ENCODE data around the gene BCAR3. TPM values are rescaled to one million over a fixed set of nuclear protein-coding genes. Genes with fewer than 3 reads are reported as not detected.

Gene BCAR3
- polyA plus RNA-seq, 2 of the 4 experiments (the other 2 are of a cell fraction): 31.6 to 33.4 TPM

DNA sequence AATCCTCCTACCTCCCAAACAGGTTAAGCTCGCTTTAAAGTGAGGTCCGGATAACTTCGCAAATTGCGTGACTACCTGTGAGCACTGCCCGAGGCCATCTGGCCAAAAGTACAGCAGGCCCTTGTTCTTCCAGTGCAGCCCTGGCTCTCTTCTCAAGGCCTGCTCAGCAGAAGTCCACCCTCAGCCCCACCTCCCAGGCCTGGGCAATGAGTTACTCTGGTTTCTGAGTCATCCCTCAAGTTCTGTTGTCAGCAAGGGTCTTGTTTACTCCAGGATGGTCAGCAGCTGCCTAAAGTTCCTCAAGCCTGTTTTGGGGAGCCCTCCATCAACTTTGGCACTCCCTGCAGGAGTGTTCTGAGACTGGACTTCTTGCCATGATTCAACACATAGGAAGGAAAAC is 101.7 kb downstream of the BCAR3 start:
- CTCF ChIA-PET: interaction anchor here (2.1 kb wide), 1 partner anchor 265 kb away, joined by 6 read pairs; no protein-coding TSS in a partner anchor
- POLR2A ChIA-PET: no interaction called here
- TF ChIP-seq SREBF2 (IDR thresholded peaks at IDR 0.05) (no peak), HOXA7 (CRISPR knock-in tag; IDR thresholded peaks at IDR 0.05) (no peak), CHD4 (IDR thresholded peaks at IDR 0.05; ENCODE audit: borderline replicate concordance) (no peak)
- TF ChIP-seq, protein P1, sequence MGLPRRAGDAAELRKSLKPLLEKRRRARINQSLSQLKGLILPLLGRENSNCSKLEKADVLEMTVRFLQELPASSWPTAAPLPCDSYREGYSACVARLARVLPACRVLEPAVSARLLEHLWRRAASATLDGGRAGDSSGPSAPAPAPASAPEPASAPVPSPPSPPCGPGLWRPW (IDR thresholded peaks at IDR 0.05): no peak
- TF ChIP-seq, protein P2, sequence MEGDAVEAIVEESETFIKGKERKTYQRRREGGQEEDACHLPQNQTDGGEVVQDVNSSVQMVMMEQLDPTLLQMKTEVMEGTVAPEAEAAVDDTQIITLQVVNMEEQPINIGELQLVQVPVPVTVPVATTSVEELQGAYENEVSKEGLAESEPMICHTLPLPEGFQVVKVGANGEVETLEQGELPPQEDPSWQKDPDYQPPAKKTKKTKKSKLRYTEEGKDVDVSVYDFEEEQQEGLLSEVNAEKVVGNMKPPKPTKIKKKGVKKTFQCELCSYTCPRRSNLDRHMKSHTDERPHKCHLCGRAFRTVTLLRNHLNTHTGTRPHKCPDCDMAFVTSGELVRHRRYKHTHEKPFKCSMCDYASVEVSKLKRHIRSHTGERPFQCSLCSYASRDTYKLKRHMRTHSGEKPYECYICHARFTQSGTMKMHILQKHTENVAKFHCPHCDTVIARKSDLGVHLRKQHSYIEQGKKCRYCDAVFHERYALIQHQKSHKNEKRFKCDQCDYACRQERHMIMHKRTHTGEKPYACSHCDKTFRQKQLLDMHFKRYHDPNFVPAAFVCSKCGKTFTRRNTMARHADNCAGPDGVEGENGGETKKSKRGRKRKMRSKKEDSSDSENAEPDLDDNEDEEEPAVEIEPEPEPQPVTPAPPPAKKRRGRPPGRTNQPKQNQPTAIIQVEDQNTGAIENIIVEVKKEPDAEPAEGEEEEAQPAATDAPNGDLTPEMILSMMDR (IDR thresholded peaks at IDR 0.05): no peak
- FAIRE-seq (no peak), ATAC-seq (peak in 1 of 2 experiments; percentile 66; a peak in 3 of 6 replicates), DNase-seq (ENCODE audit: low read depth in 1 of 2, low spot score in 1 of 2) (peak in 1 of 2 experiments; percentile 39)
- Histone ChIP-seq H3K4me1 (peaks cover 63% of the 10 kb centered on the region), H3K4me2 (peak overlapping the region; percentile 29), H3K9me3 (no peaks in the 10 kb centered on the region), H3K27ac (peak overlapping the region; percentile 56 to 83), H3K4me3 (no peak overlapping the region)
- WGBS (ENCODE audit: missing lambda C conversion rate): 100% methylated on average over 2 of the region's 5 CpGs

DNA sequence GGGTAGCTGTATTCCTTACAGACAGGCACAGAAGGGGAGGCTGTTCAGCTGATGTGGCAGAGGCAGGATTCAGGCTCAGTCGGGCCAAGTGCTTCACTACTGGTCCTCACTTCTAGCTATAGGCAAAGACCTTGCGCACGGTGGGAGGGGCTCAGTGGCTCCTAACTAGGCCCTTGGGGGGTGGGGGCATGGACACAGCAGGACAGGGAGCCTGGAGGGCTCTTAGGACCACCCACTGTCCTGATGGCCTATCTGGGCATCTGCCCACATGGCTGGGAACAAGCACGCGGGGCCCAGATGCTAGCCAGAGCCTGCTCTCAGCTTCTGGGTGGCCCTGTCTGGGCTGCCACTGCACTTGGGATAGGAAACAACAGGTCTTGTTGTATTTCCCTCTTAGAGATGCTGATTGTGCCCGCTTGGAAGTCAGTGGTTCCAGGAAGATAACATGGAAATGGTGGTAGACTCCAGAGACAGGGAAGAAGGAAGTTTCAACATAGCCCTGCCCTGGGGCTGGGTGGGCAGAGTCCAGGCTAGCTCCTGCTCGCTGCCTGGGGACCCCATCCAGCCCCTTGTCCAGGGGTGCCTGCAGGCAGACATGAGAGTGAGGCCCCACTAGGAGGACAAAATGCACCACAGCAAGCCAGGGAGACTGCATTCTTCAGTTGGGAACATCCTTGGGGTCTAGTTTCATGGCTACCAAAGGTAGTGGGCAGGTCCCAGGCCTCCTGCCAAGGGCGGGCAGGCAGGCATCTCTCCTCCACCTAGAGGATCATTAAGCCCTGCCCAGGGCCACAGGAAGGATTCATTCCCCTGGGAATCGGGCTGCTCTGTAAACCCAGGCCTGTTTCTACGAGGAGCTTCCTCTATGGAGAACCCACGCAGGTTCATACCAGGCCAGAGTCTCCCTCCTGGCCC is 102.5 kb downstream of the BCAR3 start:
- POLR2A ChIA-PET: no interaction called here
- CTCF ChIA-PET: no interaction called here
- 97% methylated on average over 4 of the region's 11 CpGs for WGBS (ENCODE audit: missing lambda C conversion rate)
- H3K4me2 ChIP-seq: peak overlapping the region; percentile 29
- DNase-seq (ENCODE audit: low read depth in 1 of 2, low spot score in 1 of 2) (no peak), FAIRE-seq (no peak), ATAC-seq (peak in 1 of 2 experiments; percentile 17; a peak in 3 of 6 replicates)
- H3K4me1 ChIP-seq: peaks cover 56% of the 10 kb centered on the region
- peak overlapping the region; percentile 56 to 83 for H3K27ac ChIP-seq
- no peaks in the 10 kb centered on the region for H3K9me3 ChIP-seq
- H3K4me3 ChIP-seq: no peak overlapping the region
- no peak for TF ChIP-seq PHF8 (IDR thresholded peaks at IDR 0.05; ENCODE audit: borderline replicate concordance, low read depth)
- TF ChIP-seq BHLHE40 (IDR thresholded peaks at IDR 0.05; ENCODE audit: low read depth, low read length): no peak
- no peak for TF ChIP-seq TFCP2L1 (CRISPR knock-in tag; IDR thresholded peaks at IDR 0.05)
- TF ChIP-seq, protein P1 (IDR thresholded peaks at IDR 0.05): no peak
- TF ChIP-seq RCOR1 (IDR thresholded peaks at IDR 0.05; ENCODE audit: low read depth, low read length): no peak
- no peak for TF ChIP-seq FOSL2 (IDR thresholded peaks at IDR 0.05)
- no peak for TF ChIP-seq FOSL2 (CRISPR knock-in tag; IDR thresholded peaks at IDR 0.05)
- TF ChIP-seq CBX8 (IDR thresholded peaks at IDR 0.05): no peak

DNA sequence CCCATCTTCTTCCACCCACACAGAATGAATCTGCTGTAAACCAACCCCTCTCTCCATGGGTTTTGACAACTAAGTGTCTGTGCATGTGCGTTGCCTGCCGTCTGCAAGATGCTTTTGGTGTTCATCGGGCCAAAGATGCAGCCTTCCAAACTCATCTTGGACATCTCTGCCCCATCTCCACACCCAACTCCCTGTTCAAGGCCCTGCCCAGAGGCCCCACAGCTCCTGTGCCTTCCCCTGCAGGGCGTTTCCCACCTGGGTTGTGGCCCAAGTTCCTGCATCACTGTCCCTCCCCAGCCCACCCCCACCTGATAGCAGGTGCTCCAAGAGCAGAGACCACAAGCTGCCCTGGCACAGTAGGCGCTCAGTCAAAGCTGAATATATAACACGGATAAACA is 103.2 kb downstream of the BCAR3 start:
- DNase-seq (ENCODE audit: low read depth in 1 of 2, low spot score in 1 of 2) (no peak), FAIRE-seq (no peak), ATAC-seq (no peak)
- WGBS (ENCODE audit: missing lambda C conversion rate): 97% methylated on average over 5 of the region's 6 CpGs
- H3K4me1 ChIP-seq: peaks cover 49% of the 10 kb centered on the region
- no peak overlapping the region for H3K4me2 ChIP-seq
- no peak for TF ChIP-seq FOSB (CRISPR knock-in tag; IDR thresholded peaks at IDR 0.05)
- TF ChIP-seq CHD4 (IDR thresholded peaks at IDR 0.05; ENCODE audit: borderline replicate concordance): no peak
- no peak for TF ChIP-seq HDAC2 (IDR thresholded peaks at IDR 0.05)
- TF ChIP-seq, protein P1 (IDR thresholded peaks at IDR 0.05): no peak
- no peak for TF ChIP-seq EHMT2 (IDR thresholded peaks at IDR 0.05; ENCODE audit: low read depth)
- no peak overlapping the region for H3K4me3 ChIP-seq
- H3K27ac ChIP-seq: no peak overlapping the region
- POLR2A ChIA-PET: no interaction called here
- CTCF ChIA-PET: no interaction called here
- H3K9me3 ChIP-seq: no peaks in the 10 kb centered on the region

Measured in A549 (cell line).